GM21390 (cell line): ENCODE measurements around the gene SGPP1.
"Not testable (repeated sequence)": the region's sequence is repeated elsewhere in the genome, so short reads cannot be mapped to it uniquely, and the experiment has no call there.

Experiments
- ATAC-seq: cut with Tn5 transposase; IDR thresholded peaks from one replicate; pipeline ENCODE4 v1.9.1; 2021; ENCODE audit not compliant: unreplicated experiment

The SGPP1 gene

GRCh38 chr14:63673886-63674497, 53.9 kb downstream of the SGPP1 start:
- no peak for ATAC-seq

- ATAC-seq, result no peak
Observed at GRCh38 chr14:63673255-63673654, 54.6 kb downstream of the SGPP1 start.

- peak; percentile 70 for ATAC-seq
Observed at GRCh38 chr14:63672417-63673180, 55.3 kb downstream of the SGPP1 start.

- no peak for ATAC-seq
Observed at GRCh38 chr14:63671987-63672386, 55.9 kb downstream of the SGPP1 start.

- ATAC-seq, result no peak
Observed at GRCh38 chr14:63670692-63671091, 57.2 kb downstream of the SGPP1 start.

- ATAC-seq, result no peak
Observed at GRCh38 chr14:63666335-63666734, 61.5 kb downstream of the SGPP1 start.

- ATAC-seq, result no peak
Observed at GRCh38 chr14:63663428-63664341, 64.2 kb downstream of the SGPP1 start.

- ATAC-seq, result no peak
Observed at GRCh38 chr14:63662776-63663175, 65.1 kb downstream of the SGPP1 start.

- not testable (repeated sequence) for ATAC-seq
Observed at GRCh38 chr14:63661881-63662280, 66.0 kb downstream of the SGPP1 start.

DNA sequence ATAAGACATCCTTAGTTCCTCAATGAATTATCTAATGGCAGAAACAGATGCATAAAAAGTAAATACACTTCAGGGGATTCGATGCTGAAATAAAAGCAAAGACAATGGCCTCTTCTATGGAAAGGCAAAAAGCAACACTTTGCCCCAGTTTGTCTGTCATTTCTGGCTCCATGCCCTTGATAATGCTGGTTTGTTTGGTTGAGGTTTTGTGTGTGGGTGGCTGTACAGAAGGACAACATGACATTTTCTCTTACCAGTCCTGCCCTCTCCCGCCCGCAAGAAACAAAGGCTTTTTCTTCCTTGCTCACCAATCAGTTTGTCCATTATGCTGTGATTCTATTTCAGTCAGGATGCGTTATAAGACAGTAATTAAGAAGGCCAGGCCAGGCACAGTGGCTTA, 68.1 kb downstream of the SGPP1 start:
- ATAC-seq, result no peak

DNA sequence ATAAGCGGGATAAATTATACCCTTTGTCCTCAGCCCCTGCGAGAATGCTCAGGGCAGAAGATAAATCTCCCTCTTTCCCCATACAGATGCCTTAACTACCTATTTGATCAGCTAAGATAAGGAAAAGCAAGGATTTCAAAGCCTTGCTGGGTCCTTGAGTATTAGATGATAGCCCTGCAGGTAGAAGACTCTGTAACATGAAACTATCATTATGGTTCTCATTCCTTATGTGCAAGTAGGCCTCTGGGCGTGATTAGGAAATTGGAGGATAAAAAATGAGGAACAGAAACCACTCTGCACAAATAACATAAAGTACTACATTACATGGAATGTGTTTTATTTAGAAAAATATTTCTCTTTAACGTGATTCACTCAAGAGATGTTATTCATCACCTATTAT, 71.7 kb downstream of the SGPP1 start:
- no peak for ATAC-seq

- no peak for ATAC-seq
Observed at GRCh38 chr14:63654936-63655335, 72.9 kb downstream of the SGPP1 start.

- ATAC-seq, result no peak
Observed at GRCh38 chr14:63654346-63654745, 73.5 kb downstream of the SGPP1 start.

GRCh38 chr14:63652406-63652805, 75.5 kb downstream of the SGPP1 start:
- ATAC-seq, result no peak

DNA sequence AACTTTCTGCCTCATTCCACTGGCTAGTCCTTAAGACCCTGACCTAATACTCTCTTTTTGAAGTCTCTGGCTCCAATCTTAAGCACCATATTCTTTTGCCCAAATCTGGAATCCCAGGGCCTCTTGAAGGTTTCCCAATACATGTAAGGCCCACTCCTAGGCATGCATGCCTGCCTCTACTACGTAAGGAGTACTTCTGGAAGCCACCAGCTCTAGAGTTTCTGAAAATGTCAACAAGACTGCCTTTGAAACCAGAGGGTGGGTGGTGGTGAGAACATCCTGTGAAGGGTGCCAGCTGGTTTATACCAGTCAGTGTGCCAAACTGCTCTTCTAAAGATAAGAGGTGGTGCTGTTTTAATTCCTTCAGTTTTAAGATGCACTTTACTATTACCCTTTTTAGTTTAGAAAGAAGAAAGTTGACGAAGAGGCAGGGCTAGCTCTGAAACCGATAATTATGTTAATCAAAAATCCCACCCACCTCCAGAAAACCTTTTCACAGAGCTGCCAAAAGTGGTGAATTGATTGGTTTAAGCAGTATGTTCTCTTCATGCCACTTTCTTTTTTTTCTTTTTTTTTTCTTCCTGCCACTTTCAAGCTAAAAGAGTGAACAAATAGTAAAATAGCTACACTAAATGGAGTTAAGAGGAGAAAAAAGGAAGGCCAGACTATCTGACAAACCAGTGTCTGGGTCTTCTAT, 77.5 kb downstream of the SGPP1 start:
- ATAC-seq, result peak; percentile 61

GRCh38 chr14:63647696-63648410, 80.0 kb downstream of the SGPP1 start:
- no peak for ATAC-seq

DNA sequence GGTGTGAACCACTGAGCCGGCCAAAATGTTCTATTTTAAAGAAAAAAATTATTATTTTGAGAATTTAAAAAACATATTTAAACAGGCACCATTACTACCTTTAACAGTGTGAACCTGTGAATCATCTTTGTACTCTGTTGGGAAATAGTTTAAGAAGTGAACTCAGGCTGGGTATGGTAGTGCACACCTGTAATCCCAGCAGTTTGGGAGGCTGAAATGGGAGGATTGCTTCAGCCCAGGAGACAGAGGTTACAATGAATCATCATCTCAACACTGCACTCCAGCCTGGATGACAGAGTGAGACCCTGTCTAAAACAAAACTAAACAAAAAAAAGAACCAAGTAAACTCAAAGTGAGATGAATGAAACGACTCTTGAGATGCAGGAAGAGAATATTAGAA, 83.1 kb downstream of the SGPP1 start:
- no peak for ATAC-seq

- ATAC-seq, result no peak
Observed at GRCh38 chr14:63642656-63643382, 85.0 kb downstream of the SGPP1 start.

DNA sequence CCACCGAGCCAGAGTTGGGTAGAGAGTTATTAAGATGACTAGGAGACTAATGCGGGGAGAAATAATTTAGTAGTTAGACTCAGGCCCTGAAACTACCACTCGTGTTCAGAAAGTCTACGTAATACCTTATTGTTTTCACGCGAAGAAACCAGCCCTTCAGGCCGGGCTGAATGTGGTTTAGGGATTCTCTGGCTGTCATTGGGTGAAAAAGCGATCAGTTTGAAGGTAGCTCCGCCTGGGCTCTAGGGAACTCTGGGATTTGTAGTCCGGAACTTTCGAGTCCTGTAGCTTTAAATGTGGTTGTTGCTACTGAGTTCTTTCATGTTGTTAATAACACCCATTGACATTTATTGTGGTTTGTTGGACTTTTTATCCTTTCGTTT, 85.6 kb downstream of the SGPP1 start:
- peak; percentile 61 for ATAC-seq
